A673 (cell line): ENCODE measurements around the gene TES.

ENCODE experiments used
- EZH2 ChIP-seq: fragments of 200-600 bp; sonication (generic); IDR thresholded peaks from 2 replicates; pipeline ENCODE4 v1.6.1; 2017; ENCODE audit warnings: borderline replicate concordance, low read depth, mild to moderate bottlenecking, mixed read lengths, antibody characterized with exemption, low read length; ENCODE audit not compliant: poor library complexity, severe bottlenecking
- TF ChIP-seq, protein P1 (sequence below): fragments of 300-800, 200-600 bp; sonication (generic); conservative IDR thresholded peaks from 2 replicates; pipeline ENCODE4 v1.5.1; 2017; ENCODE audit warnings: low read depth, mild to moderate bottlenecking, antibody characterized with exemption, low read length, moderate library complexity, mixed read lengths

GRCh38 chr7:116293633-116294032, 83.3 kb downstream of the TES start:
- TF ChIP-seq, protein P1, sequence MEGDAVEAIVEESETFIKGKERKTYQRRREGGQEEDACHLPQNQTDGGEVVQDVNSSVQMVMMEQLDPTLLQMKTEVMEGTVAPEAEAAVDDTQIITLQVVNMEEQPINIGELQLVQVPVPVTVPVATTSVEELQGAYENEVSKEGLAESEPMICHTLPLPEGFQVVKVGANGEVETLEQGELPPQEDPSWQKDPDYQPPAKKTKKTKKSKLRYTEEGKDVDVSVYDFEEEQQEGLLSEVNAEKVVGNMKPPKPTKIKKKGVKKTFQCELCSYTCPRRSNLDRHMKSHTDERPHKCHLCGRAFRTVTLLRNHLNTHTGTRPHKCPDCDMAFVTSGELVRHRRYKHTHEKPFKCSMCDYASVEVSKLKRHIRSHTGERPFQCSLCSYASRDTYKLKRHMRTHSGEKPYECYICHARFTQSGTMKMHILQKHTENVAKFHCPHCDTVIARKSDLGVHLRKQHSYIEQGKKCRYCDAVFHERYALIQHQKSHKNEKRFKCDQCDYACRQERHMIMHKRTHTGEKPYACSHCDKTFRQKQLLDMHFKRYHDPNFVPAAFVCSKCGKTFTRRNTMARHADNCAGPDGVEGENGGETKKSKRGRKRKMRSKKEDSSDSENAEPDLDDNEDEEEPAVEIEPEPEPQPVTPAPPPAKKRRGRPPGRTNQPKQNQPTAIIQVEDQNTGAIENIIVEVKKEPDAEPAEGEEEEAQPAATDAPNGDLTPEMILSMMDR, result no peak
- TF ChIP-seq EZH2, result no peak
